Progenitor cell of endocrine pancreas (in vitro differentiated cells): Measurements from ENCODE around the gene C1orf174. TPM values are rescaled to one million over a fixed set of nuclear protein-coding genes. Genes with fewer than 3 reads are reported as not detected.

Experiments used
- DNase-seq: peaks from one replicate; pipeline ENCODE4 v3.0.0; 2021; ENCODE audit warnings: low spot score; ENCODE audit not compliant: unreplicated experiment
- H3K27ac Mint-ChIP-seq: 2 replicates; pipeline ENCODE4 v1.8.0; 2021; ENCODE audit warnings: mild to moderate bottlenecking, moderate library complexity, mixed read lengths
- H3K27me3 Mint-ChIP-seq: 2 replicates; pipeline ENCODE4 v1.8.0; 2021; ENCODE audit warnings: mixed read lengths
- H3K36me3 Mint-ChIP-seq: 2 replicates; pipeline ENCODE4 v1.8.0; 2022; ENCODE audit warnings: mixed read lengths; ENCODE audit not compliant: insufficient read depth
- H3K4me1 Mint-ChIP-seq: 2 replicates; pipeline ENCODE4 v1.8.0; 2021; ENCODE audit warnings: low read depth, mixed read lengths
- H3K4me3 Mint-ChIP-seq: 2 replicates; pipeline ENCODE4 v1.8.0; 2021; ENCODE audit warnings: low read depth, mild to moderate bottlenecking, moderate library complexity, mixed read lengths
- H3K9me3 Mint-ChIP-seq: 2 replicates; pipeline ENCODE4 v1.8.0; 2021; ENCODE audit warnings: low read depth, mixed read lengths
- CTCF ChIP-seq: fragments of 200-600 bp; sonication (generic); IDR thresholded peaks from one replicate; pipeline ENCODE4 v1.5.0; 2021; ENCODE audit warnings: antibody characterized with exemption, mild to moderate bottlenecking; ENCODE audit not compliant: unreplicated experiment
- total RNA-seq: library from RNA; stranded (reverse); gene quantifications from 2 replicates; pipeline ENCODE4 v1.2.1, GENCODE V29; 2021

The C1orf174 gene
- total RNA-seq, 1 donor from 2014 or later: 26.9 TPM

DNA sequence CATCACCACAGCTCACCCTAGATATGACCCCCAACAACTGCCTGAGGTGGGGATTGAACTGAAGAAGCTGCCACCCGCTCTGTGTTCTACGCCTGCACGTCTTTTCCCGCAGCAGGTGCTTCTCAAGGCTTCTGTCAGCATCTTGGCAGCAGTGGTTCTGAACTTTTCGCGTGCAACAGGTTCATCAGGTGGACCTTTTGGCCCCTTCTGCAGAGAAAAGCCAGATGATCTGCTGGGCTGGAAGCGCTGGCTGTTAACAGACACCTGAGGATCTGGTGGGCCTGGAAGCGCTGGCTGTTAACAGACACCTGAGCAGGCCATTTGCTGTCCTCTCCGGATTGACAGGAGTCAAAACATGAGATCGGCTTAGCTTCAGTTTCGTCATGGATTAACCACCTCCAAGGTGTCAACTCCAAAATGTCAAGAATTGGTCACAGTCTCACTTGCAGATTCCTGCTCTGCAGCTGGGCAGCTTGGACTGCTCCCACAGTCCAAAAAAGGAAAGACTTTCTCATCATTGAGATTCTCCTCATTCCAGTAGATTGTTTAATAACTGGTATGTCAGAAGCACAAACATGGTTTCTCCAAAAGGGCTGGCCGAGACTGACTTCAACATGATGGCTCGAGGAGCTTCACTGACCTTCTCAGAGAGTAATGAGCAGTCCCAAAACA, 4.7 kb downstream of the C1orf174 start:
- DNase-seq: no peak
- Mint-ChIP-seq H3K4me1 (peaks cover 5% of the 10 kb centered on the region), H3K4me3 (no peak overlapping the region), H3K9me3 (peaks cover 4% of the 10 kb centered on the region), H3K27ac (no peak overlapping the region), H3K27me3 (no peaks in the 10 kb centered on the region), H3K36me3 (peaks cover 16% of the 10 kb centered on the region)
- no peak for TF ChIP-seq CTCF

DNA sequence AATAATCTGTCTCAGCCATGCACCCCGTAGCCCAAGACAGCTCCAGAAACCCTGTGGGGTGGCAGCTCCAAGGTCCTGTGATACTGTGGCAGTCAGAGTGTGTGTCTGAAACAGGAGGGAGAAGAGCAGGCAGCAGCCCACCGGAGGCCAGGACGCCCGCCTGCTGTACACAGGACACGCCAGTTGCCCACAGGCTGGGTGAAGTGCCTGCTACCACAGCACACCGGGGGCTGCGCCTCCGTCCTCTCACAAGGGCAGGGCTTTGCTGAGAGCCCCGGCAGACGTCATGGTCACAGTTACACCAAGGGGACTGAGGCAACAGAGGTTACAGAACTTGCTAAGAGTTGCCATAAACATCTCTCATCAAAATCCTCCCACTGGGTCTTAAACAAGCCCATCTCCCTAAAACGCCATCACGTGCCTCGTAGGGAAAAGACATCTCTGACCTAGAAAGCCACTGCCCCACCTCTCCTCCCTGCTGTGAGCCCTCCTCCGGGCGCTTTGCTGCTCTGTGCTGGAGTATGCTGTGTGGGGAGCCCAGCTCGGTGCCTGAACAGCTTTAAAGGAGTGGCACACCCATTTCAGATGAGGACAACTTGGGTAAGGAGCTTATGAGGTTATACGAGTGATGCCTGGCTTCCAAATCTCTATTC, 5.3 kb downstream of the C1orf174 start:
- no peak overlapping the region for H3K4me3 Mint-ChIP-seq
- no peak for TF ChIP-seq CTCF
- H3K4me1 Mint-ChIP-seq: peaks cover 5% of the 10 kb centered on the region
- no peaks in the 10 kb centered on the region for H3K27me3 Mint-ChIP-seq
- peaks cover 20% of the 10 kb centered on the region for H3K36me3 Mint-ChIP-seq
- DNase-seq: no peak
- H3K9me3 Mint-ChIP-seq: peaks cover 4% of the 10 kb centered on the region
- no peak overlapping the region for H3K27ac Mint-ChIP-seq

DNA sequence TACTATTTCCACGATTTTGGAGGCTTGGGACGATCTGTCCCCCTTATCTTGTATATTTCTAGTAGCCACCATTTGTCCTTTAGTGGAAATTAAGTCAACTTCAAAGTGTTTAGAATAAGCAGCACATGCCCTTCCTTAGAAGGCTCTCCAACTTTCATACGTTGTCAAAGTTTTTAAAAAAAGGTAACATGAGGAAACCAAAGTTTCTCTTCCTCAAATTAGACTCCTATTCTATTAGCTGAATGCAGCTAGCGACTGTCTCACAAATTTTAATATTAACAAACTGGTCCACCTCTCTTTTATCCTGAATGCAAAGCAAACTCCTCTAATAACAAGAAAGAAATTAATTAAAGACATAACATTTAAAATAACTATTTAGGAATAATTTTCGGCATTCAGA, 6.9 kb downstream of the C1orf174 start:
- H3K27ac Mint-ChIP-seq: no peak overlapping the region
- no peak for TF ChIP-seq CTCF
- no peak for DNase-seq
- H3K4me3 Mint-ChIP-seq: no peak overlapping the region
- H3K27me3 Mint-ChIP-seq: no peaks in the 10 kb centered on the region
- H3K36me3 Mint-ChIP-seq: peaks cover 22% of the 10 kb centered on the region
- H3K4me1 Mint-ChIP-seq: no peaks in the 10 kb centered on the region
- peaks cover 4% of the 10 kb centered on the region for H3K9me3 Mint-ChIP-seq

- no peaks in the 10 kb centered on the region for H3K4me1 Mint-ChIP-seq
- H3K9me3 Mint-ChIP-seq: peaks cover 4% of the 10 kb centered on the region
- DNase-seq: no peak
- no peaks in the 10 kb centered on the region for H3K27me3 Mint-ChIP-seq
- H3K27ac Mint-ChIP-seq: no peak overlapping the region
- H3K4me3 Mint-ChIP-seq: no peak overlapping the region
- TF ChIP-seq CTCF: no peak
- H3K36me3 Mint-ChIP-seq: peaks cover 22% of the 10 kb centered on the region
These were observed 7.3 kb downstream of the C1orf174 start for GRCh38 chr1:3892748-3893147.

DNA sequence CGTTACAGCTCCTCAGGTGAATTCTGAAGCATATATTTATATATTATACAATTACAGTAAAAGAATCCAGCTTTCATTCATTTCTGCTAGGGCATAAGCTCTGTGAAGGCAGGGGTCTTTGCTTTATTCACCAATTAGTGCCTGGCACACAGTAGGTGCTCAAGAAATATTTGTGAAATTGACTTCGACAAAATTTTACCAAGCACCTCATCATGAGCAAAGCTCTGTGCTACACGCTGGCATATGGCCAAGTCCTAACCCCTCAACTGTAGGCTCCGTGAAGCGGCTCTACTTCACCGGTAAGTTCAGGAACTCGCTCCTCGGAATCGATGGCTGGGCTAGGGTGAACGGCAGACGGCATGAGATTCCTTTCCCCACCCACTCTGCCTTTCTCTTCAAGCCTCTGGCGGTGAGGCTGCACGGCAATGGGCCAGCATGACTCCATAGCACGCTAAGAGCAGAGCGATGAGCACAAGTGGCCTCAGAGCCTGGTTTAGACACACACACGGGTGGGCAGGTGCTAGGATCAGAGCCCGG, 8.7 kb downstream of the C1orf174 start:
- no peaks in the 10 kb centered on the region for H3K4me1 Mint-ChIP-seq
- TF ChIP-seq CTCF: no peak
- H3K27ac Mint-ChIP-seq: no peak overlapping the region
- H3K27me3 Mint-ChIP-seq: no peaks in the 10 kb centered on the region
- no peak overlapping the region for H3K4me3 Mint-ChIP-seq
- peaks cover 19% of the 10 kb centered on the region for H3K36me3 Mint-ChIP-seq
- no peaks in the 10 kb centered on the region for H3K9me3 Mint-ChIP-seq
- no peak for DNase-seq
